Neural cell (in vitro differentiated cells): Measurements from ENCODE around the gene GALNT14. TPM values are rescaled to one million over a fixed set of nuclear protein-coding genes. Genes with fewer than 3 reads are reported as not detected.

Experiments used
- H2AFZ ChIP-seq: fragments of 200-600, 300-800 bp; sonication (generic), shearing (Covaris generic); 2 replicates; pipeline ENCODE4 v1.6.0; 2014; ENCODE audit warnings: low read depth, mild to moderate bottlenecking, antibody characterized with exemption, low read length, moderate library complexity
- H3F3A ChIP-seq: fragments of 200-600 bp; shearing (Covaris generic); 2 replicates; pipeline ENCODE4 v1.6.1; 2016; ENCODE audit warnings: mild to moderate bottlenecking, moderate library complexity, mixed read lengths, antibody characterized with exemption, low read length; ENCODE audit not compliant: insufficient read depth, poor library complexity, severe bottlenecking
- H3K27ac ChIP-seq: fragments of 200-600, 300-800 bp; sonication (generic), shearing (Covaris generic); 2 replicates; pipeline ENCODE4 v1.5.1; 2014; ENCODE audit warnings: mild to moderate bottlenecking, low read length, moderate library complexity
- H3K27me3 ChIP-seq: fragments of 300-800, 200-600 bp; sonication (generic), shearing (Covaris generic); 2 replicates; pipeline ENCODE4 v1.6.0; 2014; ENCODE audit warnings: mild to moderate bottlenecking, low read depth, low read length, moderate library complexity; ENCODE audit not compliant: insufficient read depth
- H3K36me3 ChIP-seq: fragments of 300-800, 200-600 bp; sonication (generic), shearing (Covaris generic); 2 replicates; pipeline ENCODE4 v1.5.1; 2014; ENCODE audit warnings: mild to moderate bottlenecking, antibody characterized with exemption, low read length, moderate library complexity; ENCODE audit not compliant: insufficient read depth
- H3K4me2 ChIP-seq: fragments of 300-800, 200-600 bp; sonication (generic), shearing (Covaris generic); 2 replicates; pipeline ENCODE4 v1.6.0; 2014; ENCODE audit warnings: mild to moderate bottlenecking, low read length
- H3K4me3 ChIP-seq: fragments of 300-800, 200-600 bp; sonication (generic), shearing (Covaris generic); 2 replicates; pipeline ENCODE4 v1.5.1; 2014; ENCODE audit warnings: mild to moderate bottlenecking, low read length, moderate library complexity
- H3K79me2 ChIP-seq: fragments of 200-600 bp; shearing (Covaris generic); replicated peaks from 2 replicates; pipeline ENCODE4 v1.6.0; 2014; ENCODE audit warnings: mild to moderate bottlenecking, low read length, moderate library complexity; ENCODE audit not compliant: insufficient read depth
- H3K9ac ChIP-seq: fragments of 300-800, 200-600 bp; sonication (generic), shearing (Covaris generic); 2 replicates; pipeline ENCODE4 v1.6.1; 2016; ENCODE audit warnings: mild to moderate bottlenecking, low read length, mixed read lengths
- H3K9me2 ChIP-seq: fragments of 200-600 bp; shearing (Covaris generic); 2 replicates; pipeline ENCODE4 v1.6.1; 2016; ENCODE audit warnings: mild to moderate bottlenecking, low read length, mixed read lengths; ENCODE audit not compliant: insufficient read depth
- H3K9me3 ChIP-seq: fragments of 200-600, 300-800 bp; sonication (generic), shearing (Covaris generic); 2 replicates; pipeline ENCODE4 v1.6.1; 2016; ENCODE audit warnings: mild to moderate bottlenecking, mixed run types, low read length, moderate library complexity, mixed read lengths
- H4K20me1 ChIP-seq: fragments of 200-600 bp; shearing (Covaris generic); 2 replicates; pipeline ENCODE4 v1.6.1; 2016; ENCODE audit warnings: mild to moderate bottlenecking, mixed run types; ENCODE audit not compliant: insufficient read depth
- EZH2 ChIP-seq: fragments of 200-600, 300-800 bp; shearing (Covaris generic), sonication (generic); IDR thresholded peaks from 2 replicates; pipeline ENCODE4 v1.6.1; 2014; ENCODE audit warnings: antibody characterized with exemption, low read length, borderline replicate concordance, mild to moderate bottlenecking; ENCODE audit not compliant: insufficient read depth, poor library complexity, severe bottlenecking
- MXI1 ChIP-seq: fragments of 450-650 bp; conservative IDR thresholded peaks from 2 replicates; pipeline ENCODE4 v1.6.1; 2014; ENCODE audit warnings: antibody characterized with exemption, mild to moderate bottlenecking; ENCODE audit not compliant: poor library complexity, severe bottlenecking
- POLR2AphosphoS5 ChIP-seq: IDR thresholded peaks from 2 replicates; pipeline ENCODE4 v1.6.1; 2012
- RAD21 ChIP-seq: fragments of 450-650 bp; conservative IDR thresholded peaks from 2 replicates; pipeline ENCODE4 v1.6.1; 2014; ENCODE audit warnings: antibody characterized with exemption, mild to moderate bottlenecking, moderate library complexity
- REST ChIP-seq: IDR thresholded peaks from 2 replicates; pipeline ENCODE4 v1.6.1; 2012; ENCODE audit warnings: borderline replicate concordance
- SMC3 ChIP-seq: fragments of 450-650 bp; conservative IDR thresholded peaks from 2 replicates; pipeline ENCODE4 v1.6.1; 2014; ENCODE audit warnings: antibody characterized with exemption, mild to moderate bottlenecking, moderate library complexity; ENCODE audit not compliant: poor library complexity
- TAF1 ChIP-seq: IDR thresholded peaks from 2 replicates; pipeline ENCODE4 v1.6.1; 2012; ENCODE audit warnings: low read depth
- polyA plus RNA-seq: library from polyadenylated mRNA; depleted of rRNA; stranded (reverse); fragments of >200 nt; gene quantifications from 2 replicates; pipeline ENCODE4 v1.2.3, GENCODE V29; 2014
- TF ChIP-seq, protein P1 (sequence below): fragments of 450-650 bp; IDR thresholded peaks from 2 replicates; pipeline ENCODE4 v1.5.1; 2014; ENCODE audit warnings: antibody characterized with exemption, mild to moderate bottlenecking, moderate library complexity; ENCODE audit not compliant: poor library complexity, severe bottlenecking

GALNT14 gene
- polyA plus RNA-seq, 1 donor from 2014 or later: 15.9 TPM

DNA sequence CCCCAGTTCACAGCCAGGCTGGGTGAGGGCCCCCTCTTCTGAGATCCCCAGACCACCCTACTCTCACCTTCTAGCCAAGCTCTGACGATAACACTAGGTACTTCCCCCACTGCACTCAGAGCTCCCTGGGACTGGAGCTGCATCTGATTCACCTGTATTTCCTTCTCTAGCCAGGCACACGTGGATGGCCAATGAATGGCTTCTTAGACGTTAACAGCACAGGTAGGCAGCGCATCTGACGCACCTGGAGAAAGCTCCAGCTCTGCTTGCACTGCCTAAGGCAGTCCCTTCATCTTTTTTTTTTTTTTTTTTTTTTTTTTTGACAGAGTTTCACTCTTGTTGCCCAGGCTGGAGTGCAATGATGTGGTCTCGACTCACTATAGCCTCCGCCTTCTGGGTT is 48.1 kb downstream of the GALNT14 start:
- H3K27me3 ChIP-seq: no peaks in the 10 kb centered on the region
- no peak overlapping the region for H3K9ac ChIP-seq
- no peak for TF ChIP-seq TAF1
- TF ChIP-seq REST: no peak
- no peak for TF ChIP-seq RAD21
- TF ChIP-seq EZH2: no peak
- no peak for TF ChIP-seq SMC3
- no peak for TF ChIP-seq POLR2AphosphoS5
- TF ChIP-seq, protein P1, sequence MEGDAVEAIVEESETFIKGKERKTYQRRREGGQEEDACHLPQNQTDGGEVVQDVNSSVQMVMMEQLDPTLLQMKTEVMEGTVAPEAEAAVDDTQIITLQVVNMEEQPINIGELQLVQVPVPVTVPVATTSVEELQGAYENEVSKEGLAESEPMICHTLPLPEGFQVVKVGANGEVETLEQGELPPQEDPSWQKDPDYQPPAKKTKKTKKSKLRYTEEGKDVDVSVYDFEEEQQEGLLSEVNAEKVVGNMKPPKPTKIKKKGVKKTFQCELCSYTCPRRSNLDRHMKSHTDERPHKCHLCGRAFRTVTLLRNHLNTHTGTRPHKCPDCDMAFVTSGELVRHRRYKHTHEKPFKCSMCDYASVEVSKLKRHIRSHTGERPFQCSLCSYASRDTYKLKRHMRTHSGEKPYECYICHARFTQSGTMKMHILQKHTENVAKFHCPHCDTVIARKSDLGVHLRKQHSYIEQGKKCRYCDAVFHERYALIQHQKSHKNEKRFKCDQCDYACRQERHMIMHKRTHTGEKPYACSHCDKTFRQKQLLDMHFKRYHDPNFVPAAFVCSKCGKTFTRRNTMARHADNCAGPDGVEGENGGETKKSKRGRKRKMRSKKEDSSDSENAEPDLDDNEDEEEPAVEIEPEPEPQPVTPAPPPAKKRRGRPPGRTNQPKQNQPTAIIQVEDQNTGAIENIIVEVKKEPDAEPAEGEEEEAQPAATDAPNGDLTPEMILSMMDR: no peak
- no peak for TF ChIP-seq MXI1
- no peaks in the 10 kb centered on the region for H3F3A ChIP-seq
- H3K9me3 ChIP-seq: no peaks in the 10 kb centered on the region
- no peak overlapping the region for H3K27ac ChIP-seq
- H4K20me1 ChIP-seq: no peaks in the 10 kb centered on the region
- H2AFZ ChIP-seq: no peak overlapping the region
- no peak overlapping the region for H3K4me3 ChIP-seq
- H3K9me2 ChIP-seq: no peaks in the 10 kb centered on the region
- H3K4me2 ChIP-seq: no peak overlapping the region
- H3K79me2 ChIP-seq: no peaks in the 10 kb centered on the region
- H3K36me3 ChIP-seq: no peaks in the 10 kb centered on the region

DNA sequence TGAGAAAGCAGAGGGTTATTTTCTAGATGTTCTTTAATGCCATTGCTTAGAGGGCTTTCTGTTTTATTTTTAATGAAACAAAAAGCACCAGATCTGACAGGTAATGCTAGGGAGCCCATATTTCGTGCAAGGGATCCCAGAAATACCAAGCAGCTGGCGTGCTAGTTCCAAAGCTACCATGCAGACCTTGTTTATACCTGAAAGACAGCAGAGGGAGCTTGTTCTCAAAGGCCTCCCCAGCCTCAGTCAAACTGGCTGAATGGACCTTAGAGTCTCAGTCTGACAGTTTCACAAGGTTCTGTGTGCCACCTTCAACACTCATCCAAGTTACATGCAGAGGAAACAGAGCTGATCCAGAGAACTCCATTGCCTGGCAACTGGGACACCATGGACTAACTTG is 48.6 kb downstream of the GALNT14 start:
- H3K36me3 ChIP-seq: no peaks in the 10 kb centered on the region
- H3K4me2 ChIP-seq: no peak overlapping the region
- no peaks in the 10 kb centered on the region for H3K27me3 ChIP-seq
- no peak overlapping the region for H2AFZ ChIP-seq
- no peaks in the 10 kb centered on the region for H3F3A ChIP-seq
- TF ChIP-seq MXI1 (no peak), RAD21 (no peak), REST (no peak)
- H3K9me3 ChIP-seq: no peaks in the 10 kb centered on the region
- no peak overlapping the region for H3K9ac ChIP-seq
- H4K20me1 ChIP-seq: no peaks in the 10 kb centered on the region
- H3K9me2 ChIP-seq: no peaks in the 10 kb centered on the region
- H3K79me2 ChIP-seq: no peaks in the 10 kb centered on the region
- H3K4me3 ChIP-seq: no peak overlapping the region
- H3K27ac ChIP-seq: no peak overlapping the region
